Melanocyte of skin (primary cell): ENCODE measurements around the gene ZNF132. TPM values are rescaled to one million over a fixed set of nuclear protein-coding genes. Genes with fewer than 3 reads are reported as not detected.

Experiments
- small RNA-seq, 2 donors: library from RNA; depleted of rRNA; stranded (forward); fragments of <200 nt; gene quantifications; one replicate each; pipeline ENCODE3, GENCODE V24; 2012
- total RNA-seq, 2 donors: library from RNA; depleted of rRNA; stranded (reverse); fragments of >200 nt; gene quantifications; 2 replicates each; pipeline ENCODE4 v1.2.3, GENCODE V29; 2012

The ZNF132 gene
- 1 to 10 TPM; 7.6 to 8.7 TPM for total RNA-seq

GRCh38 chr19:58439576-58440554 is at the start of gene ZNF132:
ZNF132 (minus strand) TSS chr19:58440153; CDS start chr19:58439821, 332 bp downstream.

GRCh38 chr19:58475714-58476497 is 36.0 kb upstream of the ZNF132 start, which contains the start of gene ZNF446:
ZNF446 (plus strand) TSS chr19:58476352; CDS start chr19:58477219, 867 bp downstream.

GRCh38 chr19:58466760-58467589 is 27.0 kb upstream of the ZNF132 start, which contains the start of gene ZNF324:
ZNF324 (plus strand) TSS chr19:58467080; CDS start chr19:58469186, 2,106 bp downstream.

GRCh38 chr19:58451358-58452101 is 11.6 kb upstream of the ZNF132 start, which contains the start of gene ZNF324B:
ZNF324B (plus strand) TSS chr19:58451622; CDS start chr19:58453702, 2,080 bp downstream.

GRCh38 chr19:58408152-58409009 is 31.6 kb downstream of the ZNF132 start, which contains the start of gene ZNF584:
ZNF584 (plus strand) TSS chr19:58408649; CDS start chr19:58409148, 499 bp downstream.

GRCh38 chr19:58395220-58395978 is 44.6 kb downstream of the ZNF132 start, which contains the start of gene RNF225:
RNF225 (plus strand) TSS chr19:58395656; CDS start chr19:58396090, 434 bp downstream.

GRCh38 chr19:58386576-58387337 is 53.2 kb downstream of the ZNF132 start, which contains the start of gene RPS5:
RPS5 (plus strand) TSS chr19:58387269; CDS start chr19:58388138, 869 bp downstream.

Small RNA genes lying within 50 kb of the gene (small RNA-seq; reads per million reads assigned to genes)
- gene MIR4754 (0 to 0.17 reads per million in 2 donors), gene RNU6-1337P (0 reads per million in 2 donors)

Other genes starting within 250 kb of the ZNF132 start
- 10 to 100 TPM; 24.4 to 32.3 TPM for gene ZNF544, start 211.2 kb downstream of the ZNF132 start, total RNA-seq
- gene ZNF8, start 161.2 kb downstream of the ZNF132 start, total RNA-seq: 1 to 10 TPM; 3.8 to 5.3 TPM
- gene ERVK3-1, start 134.8 kb downstream of the ZNF132 start, total RNA-seq: 10 to 100 TPM; 27.5 to 51.3 TPM
- 1 to 10 TPM; 4.1 to 5.0 TPM for gene ZSCAN22, start 113.2 kb downstream of the ZNF132 start, total RNA-seq
- gene A1BG, start 86.7 kb downstream of the ZNF132 start, total RNA-seq: 1 to 10 TPM; 1.7 to 7.0 TPM
- 1 to 10 TPM in 1 of 2 donors, under 1 TPM in 1; 0.67 to 1.0 TPM for gene ZNF497, start 77.4 kb downstream of the ZNF132 start, total RNA-seq
- 1 to 10 TPM; 1.7 to 3.8 TPM for gene ZNF837, start 59.1 kb downstream of the ZNF132 start, total RNA-seq
- 1,000 to 10,000 TPM in 1 of 2 donors, 100 to 1,000 TPM in 1; 673 to 1,376 TPM for gene RPS5, start 52.9 kb downstream of the ZNF132 start, total RNA-seq
- under 1 TPM in 1 of 2 donors, not detected in 1; 0.33 TPM for gene RNF225, start 44.5 kb downstream of the ZNF132 start, total RNA-seq
- gene ZNF584, start 31.5 kb downstream of the ZNF132 start, total RNA-seq: 10 to 100 TPM; 14.8 to 16.7 TPM
- 10 to 100 TPM; 12.7 to 13.8 TPM for gene ZNF324B, start 11.5 kb upstream of the ZNF132 start, total RNA-seq
- gene ZNF324, start 26.9 kb upstream of the ZNF132 start, total RNA-seq: 10 to 100 TPM; 16.0 to 18.2 TPM
- 1 to 10 TPM; 5.7 to 7.9 TPM for gene ZNF446, start 36.2 kb upstream of the ZNF132 start, total RNA-seq
- 10 to 100 TPM in 1 of 2 donors, 1 to 10 TPM in 1; 6.0 to 11.7 TPM for gene SLC27A5, start 71.8 kb upstream of the ZNF132 start, total RNA-seq
- gene ZBTB45, start 79.7 kb upstream of the ZNF132 start, total RNA-seq: 1 to 10 TPM; 7.6 to 8.0 TPM
- gene TRIM28, start 103.9 kb upstream of the ZNF132 start, total RNA-seq: 100 to 1,000 TPM; 204 to 363 TPM
- gene CHMP2A, start 115.0 kb upstream of the ZNF132 start, total RNA-seq: 10 to 100 TPM; 69.6 to 82.6 TPM
- 100 to 1,000 TPM; 101 to 126 TPM for gene UBE2M, start 118.5 kb upstream of the ZNF132 start, total RNA-seq
- gene MZF1, start 133.2 kb upstream of the ZNF132 start, total RNA-seq: 10 to 100 TPM in 1 of 2 donors, 1 to 10 TPM in 1; 8.7 to 12.0 TPM